Right atrium auricular region (tissue), 2 donors: Measurements from ENCODE around the gene ZNF69. TPM values are rescaled to one million over a fixed set of nuclear protein-coding genes. Genes with fewer than 3 reads are reported as not detected.
"Not testable (repeated sequence)": the region's sequence is repeated elsewhere in the genome, so short reads cannot be mapped to it uniquely, and the experiment has no call there.

Experiments
- DNase-seq: peaks from one replicate; pipeline ENCODE4 v3.0.0-alpha.2; 2019; ENCODE audit warnings: low spot score
- H3K27ac ChIP-seq, 2 donors: fragments of 200-600 bp; sonication (generic); 1 replicate in 1 of 2; 2 replicates in 1 of 2; pipeline ENCODE4 v1.5.1; 2016 to 2019
- H3K27me3 ChIP-seq, 2 donors: fragments of 200-600 bp; sonication (generic); one replicate each; pipeline versions ENCODE4 v1.5.1 to v1.6.0; 2017 to 2019
- H3K36me3 ChIP-seq: fragments of 200-600 bp; sonication (generic); one replicate; pipeline ENCODE4 v1.5.1; 2016
- H3K4me1 ChIP-seq, 2 donors: fragments of 200-600 bp; sonication (generic); one replicate each; pipeline versions ENCODE4 v1.5.1 to v1.6.0; 2017 to 2019
- H3K4me3 ChIP-seq, 2 donors: fragments of 200-600 bp; sonication (generic); 1 replicate in 1 of 2; 2 replicates in 1 of 2; pipeline ENCODE4 v1.5.1; 2017 to 2019; ENCODE audit warnings: mild to moderate bottlenecking in 1 of 2, moderate library complexity in 1 of 2
- H3K9me3 ChIP-seq, 2 donors: fragments of 200-600 bp; sonication (generic); one replicate each; pipeline ENCODE4 v1.5.1; 2019
- CTCF ChIP-seq, 2 donors: fragments of 200-600 bp; sonication (generic); IDR thresholded peaks; one replicate each; pipeline ENCODE4 v1.5.1; 2019; ENCODE audit warnings: antibody characterized with exemption in 2 of 2
- total RNA-seq, 2 donors: library from RNA; depleted of rRNA; stranded (reverse); fragments of >200 nt; gene quantifications; one replicate each; pipeline ENCODE4 v1.1.0, GENCODE V29; 2016

ZNF69 gene
- total RNA-seq, 2 donors from 2014 or later = 4.2 to 6.3 TPM

- Histone ChIP-seq H3K4me1 (peaks cover 3 to 18% of the 10 kb centered on the region in 2 donors), H3K36me3 (no peaks in the 10 kb centered on the region), H3K9me3 (no peaks in the 10 kb centered on the region), H3K27ac (no peak overlapping the region), H3K4me3 (no peak overlapping the region), H3K27me3 (no peaks in the 10 kb centered on the region)
- TF ChIP-seq CTCF (IDR thresholded peaks at IDR 0.05) = no peak
- DNase-seq = no peak
These were observed 34.4 kb downstream of the ZNF69 start for GRCh38 chr19:11921852-11922495.

- H3K4me3 ChIP-seq = peak within 1 kb of the TSS; percentile 83 to 94
- no peaks in the 10 kb centered on the region for H3K9me3 ChIP-seq
- no peak for TF ChIP-seq CTCF (IDR thresholded peaks at IDR 0.05)
- no peaks in the 10 kb centered on the region for H3K36me3 ChIP-seq
- H3K27me3 ChIP-seq = no peaks in the 10 kb centered on the region
- H3K27ac ChIP-seq = peak within 1 kb of the TSS; percentile 87 to 92
- DNase-seq = peak; percentile 95
- H3K4me1 ChIP-seq = peaks cover 3 to 21% of the 10 kb centered on the region in 2 donors
These were observed 37.5 kb downstream of the ZNF69 start, which contains the start of gene ZNF700 for GRCh38 chr19:11924886-11925650. TSS of gene ZNF700 (plus strand) at chr19:11925107. CDS start at chr19:11925211, 104 bp downstream.

- H3K27ac ChIP-seq = peak overlapping the region; percentile 87 to 92
- not testable (repeated sequence) for H3K9me3 ChIP-seq, H3K36me3 ChIP-seq, DNase-seq, H3K27me3 ChIP-seq
- peaks cover 3 to 21% of the 10 kb centered on the region in 2 donors for H3K4me1 ChIP-seq
- H3K4me3 ChIP-seq = peak overlapping the region; percentile 83 to 94
These were observed 38.1 kb downstream of the ZNF69 start for GRCh38 chr19:11925651-11926187.

GRCh38 chr19:11927227-11927626, 39.6 kb downstream of the ZNF69 start:
- H3K4me1 ChIP-seq = peaks cover 3 to 21% of the 10 kb centered on the region in 2 donors
- no peak overlapping the region for H3K4me3 ChIP-seq
- no peaks in the 10 kb centered on the region for H3K9me3 ChIP-seq
- DNase-seq = no peak
- no peaks in the 10 kb centered on the region for H3K27me3 ChIP-seq
- no peaks in the 10 kb centered on the region for H3K36me3 ChIP-seq
- TF ChIP-seq CTCF (IDR thresholded peaks at IDR 0.05) = no peak
- no peak overlapping the region for H3K27ac ChIP-seq

GRCh38 chr19:11931051-11931450, 43.5 kb downstream of the ZNF69 start:
- Histone ChIP-seq H3K27ac (no peak overlapping the region), H3K36me3 (no peaks in the 10 kb centered on the region), H3K4me3 (no peak overlapping the region), H3K27me3 (no peaks in the 10 kb centered on the region), H3K4me1 (peaks cover 0 to 10% of the 10 kb centered on the region in 2 donors), H3K9me3 (peaks cover 0 to 3% of the 10 kb centered on the region in 2 donors)
- DNase-seq = no peak
- no peak for TF ChIP-seq CTCF (IDR thresholded peaks at IDR 0.05)

- TF ChIP-seq CTCF (IDR thresholded peaks at IDR 0.05) = no peak
- H3K27ac ChIP-seq = no peak overlapping the region
- H3K36me3 ChIP-seq = no peaks in the 10 kb centered on the region
- no peak for DNase-seq
- H3K4me1 ChIP-seq = peaks cover 0 to 6% of the 10 kb centered on the region in 2 donors
- H3K27me3 ChIP-seq = no peaks in the 10 kb centered on the region
- H3K4me3 ChIP-seq = no peak overlapping the region
- peaks cover 0 to 3% of the 10 kb centered on the region in 2 donors for H3K9me3 ChIP-seq
These were observed 43.9 kb downstream of the ZNF69 start for GRCh38 chr19:11931513-11931912.

GRCh38 chr19:11935829-11936228, 48.2 kb downstream of the ZNF69 start:
- not testable (repeated sequence) for H3K27me3 ChIP-seq, DNase-seq, H3K4me3 ChIP-seq, H3K27ac ChIP-seq, H3K36me3 ChIP-seq, H3K4me1 ChIP-seq
- peaks cover 0 to 19% of the 10 kb centered on the region in 2 donors for H3K9me3 ChIP-seq

- peaks cover 26% of the 10 kb centered on the region for H3K36me3 ChIP-seq
- H3K9me3 ChIP-seq = peaks cover 11 to 40% of the 10 kb centered on the region in 2 donors
- H3K27me3 ChIP-seq, H3K27ac ChIP-seq, DNase-seq, H3K4me3 ChIP-seq, H3K4me1 ChIP-seq: not testable (repeated sequence)
These were observed 50.8 kb downstream of the ZNF69 start for GRCh38 chr19:11938383-11938782.

GRCh38 chr19:11941361-11941887, 53.8 kb downstream of the ZNF69 start:
- H3K27ac ChIP-seq, H3K4me1 ChIP-seq, H3K4me3 ChIP-seq, DNase-seq, H3K27me3 ChIP-seq: not testable (repeated sequence)
- Histone ChIP-seq H3K9me3 (peaks cover 28 to 66% of the 10 kb centered on the region in 2 donors), H3K36me3 (peaks cover 36% of the 10 kb centered on the region)
